Activated CD4-positive, alpha-beta T cell treated with anti-CD3 and anti-CD28 coated beads, Interleukin-2, amount 50 U/mL, for 16 hours (primary cell): ENCODE measurements around the gene TMC7.
A peak's percentile ranks its signal among the peaks of the same experiment; 100 is the strongest.

ENCODE experiments used
- DNase-seq: peaks from one replicate; pipeline ENCODE4 v3.0.0-alpha.2; 2020

Gene TMC7

DNA sequence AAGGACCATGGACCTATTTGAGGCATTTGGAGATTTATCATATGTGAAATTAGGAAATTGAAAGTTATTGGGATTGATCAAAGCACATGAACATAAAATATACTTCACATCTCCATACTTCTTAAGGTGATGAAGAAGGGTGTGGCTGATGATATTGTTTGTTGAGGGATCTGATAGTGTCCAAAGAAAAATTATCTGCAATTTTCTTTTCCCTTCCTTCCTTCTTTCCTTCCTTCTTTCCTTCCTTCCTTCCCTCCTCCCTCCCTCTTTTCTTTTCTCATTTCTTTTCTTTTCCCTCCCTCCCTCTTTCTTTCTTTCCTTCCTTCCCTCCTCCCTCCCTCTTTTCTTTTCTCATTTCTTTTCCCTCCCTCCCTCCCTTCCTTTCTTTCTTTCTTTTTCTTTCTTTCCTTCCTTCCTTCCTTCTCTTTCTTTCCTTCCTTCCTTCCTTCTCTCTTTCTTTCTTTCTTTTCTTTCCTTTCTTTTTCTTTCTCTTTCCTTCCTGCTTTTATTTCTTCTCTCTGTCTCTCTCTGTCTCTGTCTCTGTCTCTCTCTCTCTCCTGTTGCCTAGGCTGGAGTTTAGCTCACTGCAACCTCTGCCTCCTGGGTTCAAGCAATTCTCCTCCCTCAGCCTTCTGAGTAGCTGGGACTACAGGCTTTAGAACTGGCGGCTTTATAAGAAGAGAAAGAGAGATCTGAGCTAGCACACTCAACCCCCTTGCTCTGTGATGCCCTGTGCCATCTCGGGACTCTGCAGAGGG is 109.1 kb downstream of the TMC7 start:
- DNase-seq: no peak

- no peak for DNase-seq
Measured at GRCh38 chr16:19093631-19094541, 110.2 kb downstream of the TMC7 start.

DNA sequence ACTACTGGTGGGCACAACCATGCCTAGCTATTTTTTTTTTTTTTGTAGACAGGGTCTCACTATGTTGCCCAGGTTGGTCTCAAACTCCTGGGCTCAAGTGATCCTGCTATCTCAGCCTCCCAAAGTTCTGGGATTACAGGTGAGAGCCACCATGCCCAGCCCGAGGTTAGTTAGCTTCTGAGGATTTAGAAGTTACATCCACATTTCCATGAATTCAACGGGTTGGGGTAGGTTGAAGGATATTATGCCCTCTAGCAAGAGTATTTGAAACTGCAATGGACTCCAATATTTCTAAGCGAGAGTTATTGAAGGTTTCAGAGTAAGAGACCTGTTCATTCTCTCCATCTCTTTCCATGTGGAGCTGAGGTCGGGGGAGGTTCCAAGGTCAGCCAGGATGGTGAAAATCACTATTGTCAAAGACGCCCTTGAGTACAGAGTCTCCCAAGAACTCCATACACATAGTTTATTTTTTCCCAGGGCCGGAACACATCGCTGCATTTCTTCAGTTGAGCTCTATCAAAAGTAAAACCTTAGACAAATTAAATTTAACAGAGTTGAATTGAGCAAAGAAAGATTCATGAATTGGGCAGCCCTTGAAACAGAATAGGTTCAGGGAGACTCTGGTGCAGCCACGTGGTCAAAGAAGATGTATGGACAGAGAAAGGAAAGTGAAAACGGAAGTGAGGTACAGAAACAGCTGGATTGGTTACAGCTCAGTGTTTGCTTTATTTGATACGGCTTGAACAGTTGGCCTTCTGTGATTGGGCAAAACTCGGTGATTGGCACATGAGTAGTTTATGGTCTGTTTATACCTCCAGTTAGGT is 111.0 kb downstream of the TMC7 start:
- DNase-seq: peak; percentile 34

GRCh38 chr16:19095654-19096053 is 111.9 kb downstream of the TMC7 start:
- DNase-seq: no peak

- no peak for DNase-seq
Measured at GRCh38 chr16:19098173-19098572, 114.4 kb downstream of the TMC7 start.

DNA sequence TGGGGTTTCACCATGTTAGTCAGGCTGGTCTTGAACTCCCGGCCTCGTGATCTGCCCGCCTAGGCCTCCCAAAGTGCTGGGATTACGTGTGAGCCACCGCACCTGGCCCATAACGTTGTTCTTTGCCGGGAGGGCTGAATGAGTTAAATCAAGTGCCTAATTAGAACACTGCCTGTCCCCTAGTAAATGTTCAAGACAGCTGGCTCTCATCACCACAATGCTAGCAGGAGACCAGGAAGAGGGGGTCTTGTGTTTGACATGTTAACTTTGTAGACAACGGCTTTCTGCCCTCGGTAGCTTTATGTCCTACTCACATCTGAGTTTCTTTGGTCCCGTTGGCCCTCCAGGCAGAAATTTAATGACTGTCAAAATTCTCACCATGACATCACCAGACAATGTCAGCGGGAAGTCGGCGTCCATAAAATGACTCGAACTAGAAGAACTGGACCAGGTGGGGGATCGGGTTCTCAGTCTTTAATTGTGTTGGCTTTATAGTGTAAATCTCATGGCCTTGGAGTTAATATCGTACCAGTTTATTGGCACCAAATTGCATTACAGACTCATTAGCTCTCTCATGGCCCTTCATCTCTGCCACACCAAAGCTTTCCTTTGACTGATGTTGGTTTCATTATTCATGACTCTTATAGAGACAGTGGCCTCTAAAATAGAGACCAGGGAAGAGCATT is 118.6 kb downstream of the TMC7 start:
- DNase-seq: no peak

- DNase-seq: no peak
Measured at GRCh38 chr16:19104607-19105006, 120.9 kb downstream of the TMC7 start.

DNA sequence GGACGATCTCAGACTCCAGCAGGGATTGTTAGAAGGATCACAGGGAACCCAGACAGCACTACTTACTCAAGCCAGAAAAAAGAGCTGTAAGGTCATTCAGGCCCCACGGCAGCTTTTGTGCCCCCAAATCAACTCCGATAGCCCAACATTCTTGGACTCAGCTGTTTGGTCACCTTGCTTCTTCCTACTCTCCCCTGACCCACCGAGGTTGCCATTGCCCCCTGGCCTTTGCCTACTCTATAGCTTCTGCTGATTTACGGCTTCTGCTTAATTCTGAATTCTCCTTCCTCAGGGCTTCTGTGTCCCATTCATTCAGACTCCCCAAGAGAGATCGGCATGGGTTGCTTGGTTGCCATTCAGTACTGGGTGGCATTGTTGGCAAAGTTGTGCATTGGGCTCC is 121.4 kb downstream of the TMC7 start:
- no peak for DNase-seq

GRCh38 chr16:19105891-19106624 is 122.3 kb downstream of the TMC7 start:
- no peak for DNase-seq

GRCh38 chr16:19106625-19107020 is 122.9 kb downstream of the TMC7 start:
- no peak for DNase-seq

DNA sequence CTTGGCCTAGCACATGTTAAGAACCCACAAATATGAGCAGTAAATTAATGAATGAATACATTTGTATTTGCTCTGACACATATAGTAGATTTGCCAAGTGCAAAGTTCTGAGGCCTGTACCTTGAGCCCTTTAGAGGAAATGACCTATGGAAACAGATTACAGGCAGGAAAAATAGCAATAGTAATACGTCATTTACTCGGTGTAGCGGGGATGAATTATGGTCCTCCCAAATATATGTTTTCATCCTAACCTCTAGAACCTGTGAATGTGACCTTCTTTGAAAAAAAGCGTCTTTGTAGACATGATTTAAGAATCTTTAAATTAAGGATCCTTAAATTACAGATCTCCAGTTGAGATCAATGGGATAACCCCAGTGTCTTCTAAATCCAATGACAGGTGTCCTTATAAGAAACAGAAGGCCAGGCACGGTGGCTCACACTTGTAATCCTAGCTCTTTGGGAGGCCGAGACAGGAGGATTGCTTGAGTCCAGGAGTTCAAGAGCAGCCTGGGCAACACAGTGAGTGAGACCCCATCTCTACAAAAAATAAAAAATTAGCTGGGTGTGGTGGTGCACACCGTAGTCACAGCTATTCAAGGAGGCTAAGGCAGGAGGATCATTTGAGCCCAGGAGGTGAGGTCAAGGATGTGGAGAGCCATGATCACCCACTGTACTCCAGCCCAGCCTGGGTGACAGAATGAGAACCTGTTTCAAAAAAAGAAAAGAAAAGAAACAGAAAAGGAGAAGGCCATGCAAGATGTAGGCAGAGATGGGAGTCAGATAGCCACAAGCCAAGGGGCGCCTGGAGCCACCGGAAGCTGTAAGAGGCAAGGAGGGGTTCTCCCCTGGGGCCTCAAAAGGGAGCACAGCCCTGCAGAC is 124.9 kb downstream of the TMC7 start:
- no peak for DNase-seq

GRCh38 chr16:19109288-19109664 is 125.5 kb downstream of the TMC7 start:
- DNase-seq: no peak

DNA sequence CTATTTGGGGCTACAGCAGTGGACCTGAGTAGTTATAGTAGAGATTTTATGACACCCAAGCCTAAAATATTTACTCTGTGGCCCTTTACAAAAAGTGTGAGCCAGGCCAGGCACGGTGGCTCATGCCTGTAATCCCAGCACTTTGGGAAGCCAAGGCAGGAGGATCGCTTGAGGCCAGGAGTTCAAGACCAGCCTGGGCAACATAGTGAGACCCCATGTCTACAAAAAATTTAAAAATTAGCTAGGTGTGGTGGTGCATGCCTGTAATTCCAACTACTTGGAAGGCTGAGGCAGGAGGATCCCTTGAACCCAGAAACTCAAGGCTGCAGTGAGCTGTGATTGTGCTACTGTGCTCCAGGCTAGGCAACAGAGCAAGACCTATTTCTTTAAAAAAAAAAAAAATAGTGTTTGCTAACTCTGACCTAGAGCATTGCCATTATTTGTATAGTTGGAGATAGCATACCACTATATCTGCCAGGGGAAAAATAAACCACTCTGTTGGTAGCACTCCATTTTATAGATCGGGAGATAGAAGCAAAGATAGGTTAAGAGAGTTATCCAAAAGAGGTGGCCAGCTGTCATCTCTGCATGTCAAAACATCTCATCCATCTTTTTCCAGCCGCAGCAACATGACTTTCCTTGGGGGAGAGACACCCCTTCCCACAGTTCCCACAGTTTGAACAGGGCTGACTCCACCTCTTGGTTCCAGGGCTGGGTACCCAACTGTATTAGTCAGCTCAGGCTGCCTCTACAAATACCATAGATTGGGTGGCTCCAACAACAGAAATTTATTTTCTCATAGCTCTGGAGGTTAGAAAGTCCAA is 127.0 kb downstream of the TMC7 start:
- DNase-seq: no peak

GRCh38 chr16:19112099-19112407 is 128.3 kb downstream of the TMC7 start:
- DNase-seq: no peak
